Fibroblast of pulmonary artery (primary cell): Measurements from ENCODE around the gene OBSL1.

Source experiments
- DNase-seq: peaks from one replicate; pipeline ENCODE4 v3.0.0-alpha.2; 2010; ENCODE audit warnings: low read depth
- H3K4me3 ChIP-seq: replicated peaks from 2 replicates; pipeline ENCODE4 v1.5.1; 2011; ENCODE audit warnings: low read depth, mild to moderate bottlenecking, control low read depth, low read length, moderate library complexity
- CTCF ChIP-seq: IDR thresholded peaks from 2 replicates; pipeline ENCODE4 v1.5.1; 2011; ENCODE audit warnings: mild to moderate bottlenecking, control low read depth, low read length, inconsistent platforms; ENCODE audit errors: missing control alignments

The OBSL1 gene

GRCh38 chr2:219544567-219544966, 26.8 kb downstream of the OBSL1 start:
- no peak for DNase-seq
- no peak for TF ChIP-seq CTCF
- H3K4me3 ChIP-seq: peak overlapping the region; percentile 65

- DNase-seq: peak; percentile 98
- no peak for TF ChIP-seq CTCF
- H3K4me3 ChIP-seq: peak within 1 kb of the TSS; percentile 65
These were observed 27.6 kb downstream of the OBSL1 start, which contains the start of the genes CHPF and TMEM198 for GRCh38 chr2:219543596-219544358. Gene CHPF (minus strand): TSS chr2:219543809. CDS start chr2:219543538, 271 bp downstream. Gene TMEM198 (plus strand): TSS chr2:219544028. CDS start chr2:219544728, 700 bp downstream.

- peak overlapping the region; percentile 65 for H3K4me3 ChIP-seq
- DNase-seq: peak; percentile 37
- no peak for TF ChIP-seq CTCF
These were observed 28.3 kb downstream of the OBSL1 start for GRCh38 chr2:219542931-219543595.

- H3K4me3 ChIP-seq: no peak overlapping the region
- peak; percentile 66 for DNase-seq
- TF ChIP-seq CTCF: peak; percentile 77
These were observed 29.6 kb downstream of the OBSL1 start for GRCh38 chr2:219541611-219542180.

- H3K4me3 ChIP-seq: no peak overlapping the region
- no peak for TF ChIP-seq CTCF
These were observed 30.4 kb downstream of the OBSL1 start for GRCh38 chr2:219540784-219541504.

GRCh38 chr2:219539926-219540678, 31.2 kb downstream of the OBSL1 start:
- DNase-seq: no peak
- TF ChIP-seq CTCF: no peak
- no peak overlapping the region for H3K4me3 ChIP-seq

More at GRCh38 chr2:219540784-219541504, 30.4 kb downstream of the OBSL1 start:
- no peak for DNase-seq
